Nephron progenitor cell (in vitro differentiated cells): Measurements from ENCODE around the gene SOX18.
"Not testable (repeated sequence)": the region's sequence is repeated elsewhere in the genome, so short reads cannot be mapped to it uniquely, and the experiment has no call there.

Experiments used
- DNase-seq: peaks from one replicate; pipeline ENCODE4 v3.0.0; 2021
- H3K27ac Mint-ChIP-seq: 2 replicates; pipeline ENCODE4 v1.8.0; 2021; ENCODE audit warnings: mild to moderate bottlenecking, moderate library complexity, mixed read lengths
- H3K27me3 Mint-ChIP-seq: 2 replicates; pipeline ENCODE4 v1.8.0; 2021; ENCODE audit warnings: mild to moderate bottlenecking, low read depth, mixed read lengths; ENCODE audit not compliant: poor library complexity
- H3K36me3 Mint-ChIP-seq: 2 replicates; pipeline ENCODE4 v1.8.0; 2021; ENCODE audit warnings: low read depth, mixed read lengths
- H3K4me1 Mint-ChIP-seq: 2 replicates; pipeline ENCODE4 v1.8.0; 2021; ENCODE audit warnings: mixed read lengths
- H3K4me3 Mint-ChIP-seq: 2 replicates; pipeline ENCODE4 v1.8.0; 2021; ENCODE audit warnings: mild to moderate bottlenecking, moderate library complexity, mixed read lengths
- H3K9me3 Mint-ChIP-seq: 2 replicates; pipeline ENCODE4 v1.8.0; 2021; ENCODE audit warnings: mild to moderate bottlenecking, moderate library complexity, mixed read lengths
- TF ChIP-seq, protein P1 (sequence below): fragments of 200-600 bp; sonication (generic); IDR thresholded peaks from 2 replicates; pipeline ENCODE4 v1.5.0; 2021; ENCODE audit warnings: antibody characterized with exemption

SOX18 gene

DNA sequence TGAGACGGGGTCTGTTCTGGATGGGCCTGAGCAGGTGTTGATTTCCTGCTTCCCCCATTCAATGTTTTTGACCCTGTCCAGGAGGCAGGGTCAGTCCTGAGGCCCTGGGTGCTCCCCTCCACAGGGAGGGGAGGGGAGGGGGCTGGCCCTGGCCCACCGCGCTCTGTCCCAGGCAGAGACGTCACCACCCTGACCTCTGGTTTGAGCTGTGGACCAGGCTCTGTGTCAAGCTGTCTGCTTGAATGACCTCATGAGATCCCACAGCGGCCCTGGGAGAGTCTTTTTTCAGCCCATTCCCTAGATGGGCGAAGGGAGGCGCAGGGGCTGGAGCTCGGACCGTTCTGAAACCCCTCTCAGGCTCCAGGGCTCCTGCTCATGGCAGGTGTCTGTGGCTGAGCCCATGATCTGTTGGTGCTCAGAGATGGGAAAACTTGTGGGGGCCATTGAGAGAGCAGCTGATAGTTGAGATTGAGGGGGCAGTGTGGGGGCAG, 43.6 kb upstream of the SOX18 start:
- Mint-ChIP-seq H3K9me3 (peaks cover 11% of the 10 kb centered on the region), H3K27ac (no peak overlapping the region), H3K36me3 (peaks cover 6% of the 10 kb centered on the region), H3K27me3 (peaks cover 46% of the 10 kb centered on the region), H3K4me1 (peaks cover 6% of the 10 kb centered on the region), H3K4me3 (no peak overlapping the region)
- TF ChIP-seq, protein P1, sequence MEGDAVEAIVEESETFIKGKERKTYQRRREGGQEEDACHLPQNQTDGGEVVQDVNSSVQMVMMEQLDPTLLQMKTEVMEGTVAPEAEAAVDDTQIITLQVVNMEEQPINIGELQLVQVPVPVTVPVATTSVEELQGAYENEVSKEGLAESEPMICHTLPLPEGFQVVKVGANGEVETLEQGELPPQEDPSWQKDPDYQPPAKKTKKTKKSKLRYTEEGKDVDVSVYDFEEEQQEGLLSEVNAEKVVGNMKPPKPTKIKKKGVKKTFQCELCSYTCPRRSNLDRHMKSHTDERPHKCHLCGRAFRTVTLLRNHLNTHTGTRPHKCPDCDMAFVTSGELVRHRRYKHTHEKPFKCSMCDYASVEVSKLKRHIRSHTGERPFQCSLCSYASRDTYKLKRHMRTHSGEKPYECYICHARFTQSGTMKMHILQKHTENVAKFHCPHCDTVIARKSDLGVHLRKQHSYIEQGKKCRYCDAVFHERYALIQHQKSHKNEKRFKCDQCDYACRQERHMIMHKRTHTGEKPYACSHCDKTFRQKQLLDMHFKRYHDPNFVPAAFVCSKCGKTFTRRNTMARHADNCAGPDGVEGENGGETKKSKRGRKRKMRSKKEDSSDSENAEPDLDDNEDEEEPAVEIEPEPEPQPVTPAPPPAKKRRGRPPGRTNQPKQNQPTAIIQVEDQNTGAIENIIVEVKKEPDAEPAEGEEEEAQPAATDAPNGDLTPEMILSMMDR = no peak
- DNase-seq = no peak

DNA sequence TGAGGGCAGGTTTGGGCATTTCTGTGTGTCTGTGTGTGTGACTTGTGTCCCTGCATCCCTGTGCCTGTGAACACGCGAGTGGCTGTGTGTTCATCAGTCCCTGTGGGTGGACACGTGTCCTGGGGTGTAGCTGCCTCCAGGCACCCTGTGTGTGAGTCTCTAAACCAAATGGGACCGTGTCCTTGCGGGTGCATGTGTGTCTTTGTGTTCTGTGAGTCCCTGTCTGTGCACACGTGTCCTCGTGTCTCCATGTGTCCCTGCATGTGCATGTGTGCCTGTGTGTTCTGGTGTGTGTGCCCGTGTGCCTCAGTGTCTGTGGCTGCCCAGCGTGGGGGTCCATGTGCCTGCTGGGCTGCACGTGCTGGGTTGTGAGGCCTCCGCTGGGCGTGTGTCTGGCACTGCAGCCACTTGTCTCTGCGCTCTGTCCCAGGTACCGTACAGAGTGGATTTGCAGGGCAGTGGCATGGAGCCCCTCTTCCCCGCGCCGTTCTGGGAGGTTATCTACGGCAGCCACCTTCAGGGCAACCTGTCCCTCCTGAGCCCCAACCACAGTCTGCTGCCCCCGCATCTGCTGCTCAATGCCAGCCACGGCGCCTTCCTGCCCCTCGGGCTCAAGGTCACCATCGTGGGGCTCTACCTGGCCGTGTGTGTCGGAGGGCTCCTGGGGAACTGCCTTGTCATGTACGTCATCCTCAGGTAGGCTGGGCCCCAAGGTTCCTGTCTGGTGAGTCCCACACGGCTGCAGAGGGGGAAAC, 43.0 kb upstream of the SOX18 start:
- Mint-ChIP-seq H3K4me1 (peaks cover 6% of the 10 kb centered on the region), H3K36me3 (peaks cover 6% of the 10 kb centered on the region), H3K27ac (no peak overlapping the region), H3K4me3 (no peak overlapping the region), H3K27me3 (peaks cover 52% of the 10 kb centered on the region), H3K9me3 (peaks cover 16% of the 10 kb centered on the region)
- DNase-seq = no peak
- TF ChIP-seq, protein P1 = no peak

DNA sequence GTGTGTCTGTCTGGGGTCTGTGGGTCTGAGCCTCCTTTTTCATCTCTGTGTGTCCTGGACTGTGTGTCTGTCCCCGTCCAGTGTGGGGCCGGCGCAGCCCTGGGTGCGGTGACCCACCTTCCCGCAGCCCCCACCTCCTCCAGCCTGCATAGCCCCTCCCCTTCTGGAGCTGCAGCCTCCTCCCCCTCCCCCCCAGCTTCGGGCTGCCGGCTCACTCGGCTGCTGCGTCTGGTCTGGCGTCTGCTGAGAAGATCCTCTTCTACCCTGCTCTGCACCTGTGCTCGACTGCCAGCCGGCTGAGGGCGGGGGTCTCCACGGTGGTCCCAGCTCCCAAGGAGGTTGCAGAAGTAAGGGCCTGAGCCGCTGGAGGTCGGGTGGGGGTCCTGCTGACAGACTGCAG, 42.3 kb upstream of the SOX18 start:
- Mint-ChIP-seq H3K27me3 (peaks cover 55% of the 10 kb centered on the region), H3K4me3 (no peak overlapping the region), H3K4me1 (peaks cover 6% of the 10 kb centered on the region), H3K27ac (peak overlapping the region; percentile 75), H3K36me3 (peaks cover 3% of the 10 kb centered on the region), H3K9me3 (peaks cover 14% of the 10 kb centered on the region)
- TF ChIP-seq, protein P1 = no peak
- peak; percentile 51 for DNase-seq

DNA sequence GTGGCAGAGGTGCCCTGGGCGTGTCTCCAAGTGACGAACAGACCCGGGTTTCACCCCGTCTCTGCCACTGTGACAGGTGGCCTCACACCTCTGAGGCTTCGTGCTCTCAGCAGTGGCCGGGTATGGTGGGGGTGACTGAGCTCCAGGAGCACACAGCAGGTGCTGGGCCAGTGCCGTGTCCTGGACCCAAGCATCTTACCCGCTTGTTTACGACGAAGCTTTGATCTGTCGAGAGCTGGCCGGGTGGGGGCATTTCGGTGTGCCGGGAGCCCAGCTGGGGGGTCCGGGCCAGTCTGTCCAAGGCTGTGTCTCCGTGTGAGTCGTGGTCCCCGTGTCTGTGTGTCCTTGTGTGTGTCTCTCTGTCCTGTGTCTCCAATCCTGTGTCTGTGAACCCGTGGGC, 41.9 kb upstream of the SOX18 start:
- H3K27ac Mint-ChIP-seq = peak overlapping the region; percentile 75
- H3K36me3 Mint-ChIP-seq = no peaks in the 10 kb centered on the region
- no peak overlapping the region for H3K4me3 Mint-ChIP-seq
- DNase-seq = no peak
- peaks cover 6% of the 10 kb centered on the region for H3K4me1 Mint-ChIP-seq
- peaks cover 59% of the 10 kb centered on the region for H3K27me3 Mint-ChIP-seq
- H3K9me3 Mint-ChIP-seq = peaks cover 15% of the 10 kb centered on the region
- TF ChIP-seq, protein P1 = no peak

DNA sequence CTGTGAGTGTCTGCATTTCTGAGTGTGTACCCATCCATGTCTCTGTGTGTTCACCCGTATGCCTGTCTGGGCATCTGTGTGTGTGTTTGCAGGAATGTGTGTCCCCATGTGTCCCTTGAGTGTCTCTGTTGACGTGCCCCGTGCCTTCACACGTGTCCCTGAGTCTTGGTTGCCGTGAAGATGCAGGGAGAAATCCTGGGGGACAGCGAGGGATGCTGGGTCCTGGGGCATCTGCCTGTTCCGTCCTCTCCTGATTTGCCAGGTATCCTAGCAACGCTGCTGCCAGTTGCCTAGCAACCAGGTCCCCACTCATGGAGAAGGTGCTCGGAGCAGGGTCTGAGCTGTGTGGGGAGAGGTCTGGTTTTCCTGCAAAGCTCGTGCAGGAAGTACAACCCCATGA, 40.7 kb upstream of the SOX18 start:
- Mint-ChIP-seq H3K36me3 (no peaks in the 10 kb centered on the region), H3K27me3 (peaks cover 61% of the 10 kb centered on the region), H3K27ac (no peak overlapping the region), H3K4me1 (peaks cover 6% of the 10 kb centered on the region), H3K4me3 (no peak overlapping the region), H3K9me3 (peaks cover 16% of the 10 kb centered on the region)
- TF ChIP-seq, protein P1 = no peak
- DNase-seq = no peak

DNA sequence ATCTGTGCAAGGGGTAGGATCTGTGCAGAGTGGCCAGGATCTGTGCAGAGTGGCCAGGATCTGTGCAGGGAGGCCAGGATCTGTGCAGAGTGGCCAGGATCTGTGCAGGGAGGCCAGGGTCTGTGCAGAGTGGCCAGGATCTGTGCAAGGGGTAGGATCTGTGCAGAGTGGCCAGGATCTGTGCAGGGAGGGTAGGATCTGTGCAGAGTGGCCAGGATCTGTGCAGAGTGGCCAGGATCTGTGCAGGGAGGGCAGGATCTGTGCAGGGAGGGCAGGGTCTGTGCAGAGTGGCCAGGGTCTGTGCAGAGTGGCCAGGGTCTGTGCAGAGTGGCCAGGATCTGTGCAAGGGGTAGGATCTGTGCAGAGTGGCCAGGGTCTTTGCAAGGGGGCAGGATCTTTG, 39.1 kb upstream of the SOX18 start:
- not testable (repeated sequence) for H3K4me3 Mint-ChIP-seq, H3K36me3 Mint-ChIP-seq, H3K27ac Mint-ChIP-seq, DNase-seq
- peaks cover 73% of the 10 kb centered on the region for H3K27me3 Mint-ChIP-seq
- H3K9me3 Mint-ChIP-seq = peaks cover 16% of the 10 kb centered on the region
- H3K4me1 Mint-ChIP-seq = peaks cover 11% of the 10 kb centered on the region

DNA sequence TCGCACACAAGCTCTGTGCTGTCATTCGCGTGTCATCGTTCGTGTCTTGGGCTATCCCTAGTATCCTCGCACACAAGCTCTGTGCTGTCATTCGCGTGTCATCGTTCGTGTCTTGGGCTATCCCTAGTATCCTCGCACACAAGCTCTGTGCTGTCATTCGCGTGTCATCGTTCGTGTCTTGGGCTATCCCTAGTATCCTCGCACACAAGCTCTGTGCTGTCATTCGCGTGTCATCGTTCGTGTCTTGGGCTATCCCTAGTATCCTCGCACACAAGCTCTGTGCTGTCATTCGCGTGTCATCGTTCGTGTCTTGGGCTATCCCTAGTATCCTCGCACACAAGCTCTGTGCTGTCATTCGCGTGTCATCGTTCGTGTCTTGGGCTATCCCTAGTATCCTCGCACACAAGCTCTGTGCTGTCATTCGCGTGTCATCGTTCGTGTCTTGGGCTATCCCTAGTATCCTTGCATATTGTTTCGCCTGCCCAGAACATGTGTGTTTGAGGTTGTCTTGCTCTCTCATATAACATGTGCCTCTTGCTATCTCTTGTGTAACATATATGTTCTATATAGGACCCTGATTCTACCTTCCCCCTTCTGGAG, 37.9 kb upstream of the SOX18 start:
- H3K27me3 Mint-ChIP-seq = peaks cover 79% of the 10 kb centered on the region
- not testable (repeated sequence) for H3K4me3 Mint-ChIP-seq, H3K27ac Mint-ChIP-seq, H3K36me3 Mint-ChIP-seq, DNase-seq
- peaks cover 13% of the 10 kb centered on the region for H3K4me1 Mint-ChIP-seq
- H3K9me3 Mint-ChIP-seq = peaks cover 16% of the 10 kb centered on the region
